GM18499 (cell line): ENCODE measurements around the gene KLC3.
"Not testable (repeated sequence)": the region's sequence is repeated elsewhere in the genome, so short reads cannot be mapped to it uniquely, and the experiment has no call there.

Source experiments
- ATAC-seq: cut with Tn5 transposase; IDR thresholded peaks from one replicate; pipeline ENCODE4 v1.9.1; 2021; ENCODE audit warnings: moderate number of reproducible peaks; ENCODE audit not compliant: insufficient read depth, unreplicated experiment

The KLC3 gene

GRCh38 chr19:45340232-45340898 lies at the start of gene KLC3:
TSS of gene KLC3 (plus strand) at chr19:45340750. CDS start at chr19:45345542, 4,792 bp downstream.
- ATAC-seq = no peak

GRCh38 chr19:45291834-45292233 lies 48.7 kb upstream of the KLC3 start:
- ATAC-seq = no peak

GRCh38 chr19:45293682-45294081 lies 46.9 kb upstream of the KLC3 start:
- ATAC-seq = no peak

GRCh38 chr19:45294291-45295029 lies 46.1 kb upstream of the KLC3 start:
- no peak for ATAC-seq

- no peak for ATAC-seq
These were observed 44.7 kb upstream of the KLC3 start for GRCh38 chr19:45295873-45296272.

GRCh38 chr19:45296355-45296754 lies 44.2 kb upstream of the KLC3 start:
- ATAC-seq = no peak

GRCh38 chr19:45297674-45298073 lies 42.9 kb upstream of the KLC3 start:
- ATAC-seq = no peak

GRCh38 chr19:45298264-45298663 lies 42.3 kb upstream of the KLC3 start:
- no peak for ATAC-seq

- ATAC-seq = no peak
These were observed 40.8 kb upstream of the KLC3 start for GRCh38 chr19:45299719-45300118.

- no peak for ATAC-seq
These were observed 38.1 kb upstream of the KLC3 start for GRCh38 chr19:45302416-45302815.

GRCh38 chr19:45303269-45304060 lies 37.1 kb upstream of the KLC3 start:
- no peak for ATAC-seq

- ATAC-seq = no peak
These were observed 36.2 kb upstream of the KLC3 start for GRCh38 chr19:45304141-45304926.

GRCh38 chr19:45305007-45305406 lies 35.5 kb upstream of the KLC3 start:
- ATAC-seq = no peak

GRCh38 chr19:45305421-45305820 lies 35.1 kb upstream of the KLC3 start:
- ATAC-seq = no peak

GRCh38 chr19:45306040-45306439 lies 34.5 kb upstream of the KLC3 start:
- no peak for ATAC-seq

- ATAC-seq = no peak
These were observed 34.0 kb upstream of the KLC3 start for GRCh38 chr19:45306518-45307027.

- no peak for ATAC-seq
These were observed 33.2 kb upstream of the KLC3 start for GRCh38 chr19:45307361-45307760.

- ATAC-seq = not testable (repeated sequence)
These were observed 31.2 kb upstream of the KLC3 start for GRCh38 chr19:45309322-45309721.

GRCh38 chr19:45311621-45312020 lies 28.9 kb upstream of the KLC3 start:
- no peak for ATAC-seq

- ATAC-seq = not testable (repeated sequence)
These were observed 28.3 kb upstream of the KLC3 start for GRCh38 chr19:45312285-45312684.
